ENCODE measurements around the gene GLIPR2. TPM values are rescaled to one million over a fixed set of nuclear protein-coding genes. Genes with fewer than 3 reads are reported as not detected.
A peak's percentile ranks its signal among the peaks of the same experiment; 100 is the strongest.

Gene GLIPR2
- polyA plus RNA-seq, 3 donors: 213 to 528 (median 520) TPM

DNA sequence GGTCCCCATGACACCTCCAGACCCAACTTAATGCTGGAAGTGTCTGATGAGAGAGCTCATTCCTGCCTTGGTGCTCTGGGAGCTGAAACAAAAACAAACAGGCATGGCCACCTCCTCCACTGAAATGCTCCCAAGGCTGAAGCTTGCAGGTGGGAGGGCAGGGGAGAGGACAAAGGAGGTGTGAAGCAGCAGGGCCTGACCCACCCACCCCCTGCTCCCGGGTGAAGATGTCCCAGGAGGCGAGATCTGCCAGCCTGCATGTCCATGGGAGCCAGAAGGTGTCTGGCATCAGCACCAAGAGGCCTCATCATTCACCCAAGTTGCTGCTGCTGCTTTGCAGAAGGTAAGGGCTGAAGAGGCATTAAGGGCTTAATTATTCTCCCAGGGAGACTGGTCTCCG, 28.5 kb downstream of the GLIPR2 start:
- no peaks in the 10 kb centered on the region for H3K27me3 ChIP-seq (ENCODE audit: control insufficient read depth in 2 of 2, insufficient read depth in 2 of 2, low read length in 2 of 2)
- H3K27ac Mint-ChIP-seq: peak overlapping the region in 5 of 7 donors; percentile 15 to 85 (median 79)

DNA sequence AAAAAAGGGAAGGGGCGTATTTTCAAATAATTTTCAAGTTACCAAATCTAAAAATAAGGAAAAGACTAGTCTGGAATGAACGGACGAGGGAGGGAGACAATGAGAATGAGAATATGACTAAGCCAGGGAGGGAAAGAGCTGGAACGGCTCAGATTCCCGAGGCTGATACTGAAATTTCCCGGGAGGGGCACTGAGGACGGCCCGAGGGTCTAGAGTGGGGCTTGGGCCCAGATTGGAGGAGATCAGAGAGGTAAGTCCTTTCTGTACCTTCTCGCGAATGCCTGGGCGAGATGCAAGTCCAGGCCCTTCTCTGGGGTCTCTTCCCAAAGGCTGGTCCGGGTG, 29.3 kb downstream of the GLIPR2 start:
- Histone ChIP-seq H3K4me2 (replicated peaks; ENCODE audit: extremely low read depth, low read length, poor library complexity, severe bottlenecking) (peak overlapping the region; percentile 82), H3K9ac (ENCODE audit: insufficient read depth, low read length, poor library complexity, severe bottlenecking) (no peak overlapping the region), H3K9me3 (replicated peaks in 1 of 2; ENCODE audit: control insufficient read depth in 1 of 2, insufficient read depth in 1 of 2, low read length in 2 of 2) (no peaks in the 10 kb centered on the region), H3K4me1 (ENCODE audit: control insufficient read depth in 1 of 2, insufficient read depth in 2 of 2, low read length in 2 of 2) (peaks cover 18 to 28% of the 10 kb centered on the region in 2 donors), H4K20me1 (ENCODE audit: insufficient read depth, low read length) (peaks cover 9% of the 10 kb centered on the region), H3K4me3 (replicated peaks in 1 of 3; ENCODE audit: low read depth in 2 of 3, low read length in 3 of 3) (peak overlapping the region in 1 of 3 experiments; percentile 71), H3K27ac (ENCODE audit: low read depth in 1 of 2, low read length in 2 of 2) (no peak overlapping the region), H3K79me2 (ENCODE audit: insufficient read depth, low read length) (no peaks in the 10 kb centered on the region), H2AFZ (ENCODE audit: insufficient read depth, low read depth, low read length, poor library complexity, severe bottlenecking) (no peak overlapping the region), H3K27me3 (ENCODE audit: control insufficient read depth in 2 of 2, insufficient read depth in 2 of 2, low read length in 2 of 2) (no peaks in the 10 kb centered on the region), H3K36me3 (replicated peaks in 1 of 2; ENCODE audit: control insufficient read depth in 1 of 2, insufficient read depth in 2 of 2, low read length in 2 of 2) (peaks cover 28 to 34% of the 10 kb centered on the region in 2 donors)
- intact Hi-C loops (cut with micrococcal nuclease): loop anchor here (1.0 to 10.0 kb wide), 5 partner anchors 7 to 131 kb away; partner anchors contain the start of gene RECK (in 2 of the 2)
- Mint-ChIP-seq H3K4me3 (peak overlapping the region; percentile 27 to 44), H3K4me1 (peaks cover 38% of the 10 kb centered on the region), H3K9me3 (peaks cover 0 to 2% (median 0%) of the 10 kb centered on the region in 7 donors), H3K27me3 (ENCODE audit: low read depth in 3 of 3) (peaks cover 7 to 15% (median 7%) of the 10 kb centered on the region in 3 donors), H3K27ac (peak overlapping the region in 3 of 7 donors; percentile 20 to 66 (median 40)), H3K36me3 (peaks cover 29 to 34% of the 10 kb centered on the region in 2 donors)
- DNase-seq: no peak
- TF ChIP-seq, protein P1, sequence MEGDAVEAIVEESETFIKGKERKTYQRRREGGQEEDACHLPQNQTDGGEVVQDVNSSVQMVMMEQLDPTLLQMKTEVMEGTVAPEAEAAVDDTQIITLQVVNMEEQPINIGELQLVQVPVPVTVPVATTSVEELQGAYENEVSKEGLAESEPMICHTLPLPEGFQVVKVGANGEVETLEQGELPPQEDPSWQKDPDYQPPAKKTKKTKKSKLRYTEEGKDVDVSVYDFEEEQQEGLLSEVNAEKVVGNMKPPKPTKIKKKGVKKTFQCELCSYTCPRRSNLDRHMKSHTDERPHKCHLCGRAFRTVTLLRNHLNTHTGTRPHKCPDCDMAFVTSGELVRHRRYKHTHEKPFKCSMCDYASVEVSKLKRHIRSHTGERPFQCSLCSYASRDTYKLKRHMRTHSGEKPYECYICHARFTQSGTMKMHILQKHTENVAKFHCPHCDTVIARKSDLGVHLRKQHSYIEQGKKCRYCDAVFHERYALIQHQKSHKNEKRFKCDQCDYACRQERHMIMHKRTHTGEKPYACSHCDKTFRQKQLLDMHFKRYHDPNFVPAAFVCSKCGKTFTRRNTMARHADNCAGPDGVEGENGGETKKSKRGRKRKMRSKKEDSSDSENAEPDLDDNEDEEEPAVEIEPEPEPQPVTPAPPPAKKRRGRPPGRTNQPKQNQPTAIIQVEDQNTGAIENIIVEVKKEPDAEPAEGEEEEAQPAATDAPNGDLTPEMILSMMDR (IDR thresholded peaks at IDR 0.05): no peak
- WGBS (ENCODE audit: insufficient coverage): 56% methylated on average over 5 of the region's 12 CpGs

More for the DNA sequence above, 28.5 kb downstream of the GLIPR2 start:
- H3K79me2 ChIP-seq (ENCODE audit: insufficient read depth, low read length): no peaks in the 10 kb centered on the region
- H3K9ac ChIP-seq (ENCODE audit: insufficient read depth, low read length, poor library complexity, severe bottlenecking): no peak overlapping the region
- Mint-ChIP-seq H3K9me3 (peaks cover 0 to 2% (median 0%) of the 10 kb centered on the region in 7 donors), H3K4me3 (no peak overlapping the region), H3K4me1 (peaks cover 38% of the 10 kb centered on the region), H3K27me3 (ENCODE audit: low read depth in 3 of 3) (peaks cover 3 to 11% (median 7%) of the 10 kb centered on the region in 3 donors), H3K36me3 (peaks cover 36 to 42% of the 10 kb centered on the region in 2 donors)
- H3K9me3 ChIP-seq (replicated peaks in 1 of 2; ENCODE audit: control insufficient read depth in 1 of 2, insufficient read depth in 1 of 2, low read length in 2 of 2): no peaks in the 10 kb centered on the region
- 100% methylated on average over 3 of the region's 3 CpGs for WGBS (ENCODE audit: insufficient coverage)
- H3K27ac ChIP-seq (ENCODE audit: low read depth in 1 of 2, low read length in 2 of 2): no peak overlapping the region
- TF ChIP-seq, protein P1 (IDR thresholded peaks at IDR 0.05): no peak
- H2AFZ ChIP-seq (ENCODE audit: insufficient read depth, low read depth, low read length, poor library complexity, severe bottlenecking): no peak overlapping the region
- no peak overlapping the region for H3K4me3 ChIP-seq (replicated peaks in 1 of 3; ENCODE audit: low read depth in 2 of 3, low read length in 3 of 3)
- intact Hi-C loops (cut with micrococcal nuclease): loop anchor here (5.0 to 10.0 kb wide), 2 partner anchors 38 to 130 kb away; partner anchors contain the start of gene RECK (in 2 of the 2)
- H3K36me3 ChIP-seq (replicated peaks in 1 of 2; ENCODE audit: control insufficient read depth in 1 of 2, insufficient read depth in 2 of 2, low read length in 2 of 2): peaks cover 34 to 42% of the 10 kb centered on the region in 2 donors
- H3K4me1 ChIP-seq (ENCODE audit: control insufficient read depth in 1 of 2, insufficient read depth in 2 of 2, low read length in 2 of 2): peaks cover 18 to 28% of the 10 kb centered on the region in 2 donors
- peaks cover 9% of the 10 kb centered on the region for H4K20me1 ChIP-seq (ENCODE audit: insufficient read depth, low read length)
- H3K4me2 ChIP-seq (replicated peaks; ENCODE audit: extremely low read depth, low read length, poor library complexity, severe bottlenecking): no peak overlapping the region
- DNase-seq: no peak
